Fibroblast of lung (primary cell): ENCODE measurements around the gene MAML2. TPM values are rescaled to one million over a fixed set of nuclear protein-coding genes. Genes with fewer than 3 reads are reported as not detected.

ENCODE experiments used
- DNase-seq, 2 donors: peaks; one replicate each; pipeline versions ENCODE4 v3.0.0 to v3.0.0-alpha.2; 2010; ENCODE audit warnings: low read depth in 2 of 2
- H2AFZ ChIP-seq: 2 replicates; pipeline ENCODE4 v1.5.1; 2012; ENCODE audit warnings: low read length, control low read depth, inconsistent platforms
- H3K27ac ChIP-seq: 2 replicates; pipeline ENCODE4 v1.5.1; 2011; ENCODE audit warnings: low read length, control low read depth; ENCODE audit not compliant: insufficient read depth
- H3K27me3 ChIP-seq: 2 replicates; pipeline ENCODE4 v1.5.1; 2011; ENCODE audit warnings: mild to moderate bottlenecking, low read length; ENCODE audit not compliant: control insufficient read depth, insufficient read depth
- H3K36me3 ChIP-seq: 2 replicates; pipeline ENCODE4 v1.5.1; 2011; ENCODE audit warnings: low read length; ENCODE audit not compliant: control insufficient read depth, insufficient read depth
- H3K4me1 ChIP-seq: 2 replicates; pipeline ENCODE4 v1.5.1; 2011; ENCODE audit warnings: low read length; ENCODE audit not compliant: control insufficient read depth, insufficient read depth; ENCODE audit errors: extremely low read depth
- H3K4me2 ChIP-seq: 2 replicates; pipeline ENCODE4 v1.5.1; 2011; ENCODE audit warnings: low read length, control low read depth; ENCODE audit not compliant: insufficient read depth; ENCODE audit errors: extremely low read depth
- H3K4me3 ChIP-seq, 4 experiments: fragments of 200-600 bp in 1 of 4; sonication (generic) in 1 of 4; replicated peaks in 1 of 4; 2 replicates each; pipeline ENCODE4 v1.5.1; 2011 to 2016; ENCODE audit warnings: low read length in 4 of 4, low read depth in 3 of 4, mild to moderate bottlenecking in 3 of 4, control low read depth in 2 of 4, inconsistent platforms in 1 of 4, mixed read lengths in 1 of 4; ENCODE audit not compliant: insufficient read depth in 1 of 4; ENCODE audit errors: control extremely low read depth in 1 of 4
- H3K79me2 ChIP-seq: 2 replicates; pipeline ENCODE4 v1.5.1; 2012; ENCODE audit warnings: mild to moderate bottlenecking, low read length, inconsistent platforms; ENCODE audit not compliant: control insufficient read depth, insufficient read depth
- H3K9ac ChIP-seq: 2 replicates; pipeline ENCODE4 v1.5.1; 2011; ENCODE audit warnings: mild to moderate bottlenecking, low read length, control low read depth; ENCODE audit not compliant: insufficient read depth
- H3K9me3 ChIP-seq: 2 replicates; pipeline ENCODE4 v1.5.1; 2012; ENCODE audit warnings: low read depth, low read length; ENCODE audit not compliant: control insufficient read depth, insufficient read depth
- H4K20me1 ChIP-seq: 2 replicates; pipeline ENCODE4 v1.5.1; 2011; ENCODE audit warnings: low read length; ENCODE audit not compliant: control insufficient read depth, insufficient read depth; ENCODE audit errors: extremely low read depth
- CTCF ChIP-seq, 2 donors: IDR thresholded peaks in 1 of 2; conservative IDR thresholded peaks in 1 of 2; 1 replicate in 1 of 2; 2 replicates in 1 of 2; pipeline ENCODE4 v1.5.1; 2011 to 2012; ENCODE audit warnings: low read length in 2 of 2, control low read depth in 1 of 2, inconsistent platforms in 1 of 2, low read depth in 1 of 2, mild to moderate bottlenecking in 1 of 2
- EZH2 ChIP-seq: IDR thresholded peaks from 2 replicates; pipeline ENCODE4 v1.5.1; 2012; ENCODE audit warnings: low read length, control low read depth, mild to moderate bottlenecking; ENCODE audit errors: missing control alignments
- polyA plus RNA-seq, 2 donors: library from polyadenylated mRNA; depleted of rRNA in 1 of 2; stranded (reverse) in 1 of 2; unstranded in 1 of 2; fragments of >200 nt; gene quantifications; 2 replicates each; pipeline ENCODE4 v1.2.1, GENCODE V29; 2011 to 2012; ENCODE audit warnings: missing spikeins in 1 of 2
- total RNA-seq: library from RNA; depleted of rRNA; stranded (reverse); fragments of >200 nt; gene quantifications from 2 replicates; pipeline ENCODE4 v1.2.1, GENCODE V29; 2014

Gene MAML2
- total and polyA plus RNA-seq, 2 donors (not counting 1 experiment from before 2014, with no cell fraction given): 13.0 to 19.0 TPM

GRCh38 chr11:96338910-96339705, 3.9 kb downstream of the MAML2 start:
- TF ChIP-seq CTCF (conservative IDR thresholded peaks at IDR 0.05 in 1 of 2, IDR thresholded peaks at IDR 0.05 in 1 of 2; ENCODE audit: low read depth in 1 of 2, low read length in 2 of 2) (no peak), EZH2 (no peak)
- no peaks in the 10 kb centered on the region for H3K9me3 ChIP-seq
- no peaks in the 10 kb centered on the region for H3K36me3 ChIP-seq
- no peaks in the 10 kb centered on the region for H4K20me1 ChIP-seq
- H3K27ac ChIP-seq: peak overlapping the region; percentile 89
- H3K4me2 ChIP-seq: peak overlapping the region; percentile 99
- peak overlapping the region; percentile 51 for H3K9ac ChIP-seq
- H3K27me3 ChIP-seq: no peaks in the 10 kb centered on the region
- peaks cover 85% of the 10 kb centered on the region for H3K79me2 ChIP-seq
- H3K4me3 ChIP-seq: peak overlapping the region; percentile 67 to 97 (median 90)
- DNase-seq: peak; percentile 73 to 80
- peaks cover 8% of the 10 kb centered on the region for H3K4me1 ChIP-seq
- peak overlapping the region; percentile 12 for H2AFZ ChIP-seq

DNA sequence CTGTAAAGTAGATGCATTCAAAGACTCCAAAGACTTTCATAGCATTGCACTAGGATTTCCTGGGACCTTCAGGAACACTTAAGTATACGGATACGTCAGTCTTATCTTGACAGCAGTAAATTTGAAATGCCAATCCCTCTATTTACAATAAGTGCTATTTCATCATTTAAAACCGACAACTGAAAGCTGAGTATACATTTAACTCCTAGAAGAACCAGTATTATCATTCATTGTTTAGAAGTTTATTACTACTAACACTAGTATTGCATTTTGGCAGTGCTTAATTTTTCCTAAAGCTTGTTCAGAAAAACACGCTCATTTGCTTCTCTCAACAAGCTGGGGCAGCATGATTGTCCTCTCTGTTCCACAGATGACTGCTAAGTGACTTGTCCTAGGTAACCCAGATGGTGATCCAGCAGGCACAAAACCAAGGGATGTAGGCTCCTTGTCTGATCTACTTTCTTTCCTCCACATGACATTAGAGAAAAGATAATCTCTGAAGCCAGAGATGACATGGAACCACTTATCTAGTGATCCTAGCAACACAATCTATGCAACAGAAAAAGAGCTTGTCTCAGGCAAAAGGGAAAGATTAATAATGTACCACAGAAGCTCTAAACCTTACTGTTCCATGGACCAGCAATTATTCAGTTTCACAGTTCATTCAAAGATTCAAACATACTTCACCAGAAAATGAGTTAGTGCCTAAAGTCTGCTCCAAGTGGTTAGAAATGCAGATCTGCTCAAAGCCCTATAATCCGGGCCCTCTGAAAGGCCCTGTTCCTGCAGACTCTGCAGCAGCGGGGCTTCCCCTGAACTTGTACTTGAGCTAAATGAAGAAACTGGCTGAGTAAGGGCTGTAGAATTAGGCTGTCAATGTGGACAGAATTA, 5.2 kb downstream of the MAML2 start:
- no peak overlapping the region for H3K27ac ChIP-seq
- TF ChIP-seq EZH2: no peak
- TF ChIP-seq CTCF (conservative IDR thresholded peaks at IDR 0.05 in 1 of 2, IDR thresholded peaks at IDR 0.05 in 1 of 2; ENCODE audit: low read depth in 1 of 2, low read length in 2 of 2): no peak
- H3K36me3 ChIP-seq: no peaks in the 10 kb centered on the region
- no peaks in the 10 kb centered on the region for H3K27me3 ChIP-seq
- H3K9me3 ChIP-seq: no peaks in the 10 kb centered on the region
- H3K4me2 ChIP-seq: peak overlapping the region; percentile 99
- DNase-seq: peak; percentile 44 to 54
- H3K4me1 ChIP-seq: peaks cover 8% of the 10 kb centered on the region
- no peak overlapping the region for H2AFZ ChIP-seq
- no peaks in the 10 kb centered on the region for H4K20me1 ChIP-seq
- peak overlapping the region in 3 of 4 experiments; percentile 67 to 97 (median 95) for H3K4me3 ChIP-seq
- H3K9ac ChIP-seq: no peak overlapping the region
- peaks cover 90% of the 10 kb centered on the region for H3K79me2 ChIP-seq

- Histone ChIP-seq H3K9me3 (no peaks in the 10 kb centered on the region), H3K4me2 (no peak overlapping the region), H2AFZ (no peak overlapping the region), H3K9ac (no peak overlapping the region), H3K4me3 (no peak overlapping the region), H3K79me2 (peaks cover 85% of the 10 kb centered on the region), H4K20me1 (no peaks in the 10 kb centered on the region), H3K36me3 (no peaks in the 10 kb centered on the region), H3K4me1 (peaks cover 16% of the 10 kb centered on the region), H3K27me3 (no peaks in the 10 kb centered on the region), H3K27ac (no peak overlapping the region)
- TF ChIP-seq EZH2 (no peak), CTCF (conservative IDR thresholded peaks at IDR 0.05 in 1 of 2, IDR thresholded peaks at IDR 0.05 in 1 of 2; ENCODE audit: low read depth in 1 of 2, low read length in 2 of 2) (no peak)
- DNase-seq: peak in 1 of 2 donors; percentile 86
Observed at GRCh38 chr11:96335388-96335787, 7.6 kb downstream of the MAML2 start.
